GM10847 (cell line): ENCODE measurements around the gene ACTR1A.

Experiments
- POLR2A ChIP-seq: IDR thresholded peaks from 2 replicates; pipeline ENCODE4 v1.6.1; 2011; ENCODE audit not compliant: insufficient read length; ENCODE audit errors: extremely low read depth

Gene ACTR1A

GRCh38 chr10:102450374-102451104 lies 52.0 kb downstream of the ACTR1A start:
- TF ChIP-seq POLR2A = peak; percentile 54

- no peak for TF ChIP-seq POLR2A
Observed at GRCh38 chr10:102450124-102450373, 52.5 kb downstream of the ACTR1A start.

- no peak for TF ChIP-seq POLR2A
Observed at GRCh38 chr10:102449321-102450123, 53.0 kb downstream of the ACTR1A start.

GRCh38 chr10:102444851-102445250 lies 57.7 kb downstream of the ACTR1A start:
- no peak for TF ChIP-seq POLR2A

GRCh38 chr10:102438374-102438773 lies 64.1 kb downstream of the ACTR1A start:
- no peak for TF ChIP-seq POLR2A

GRCh38 chr10:102437515-102437914 lies 65.0 kb downstream of the ACTR1A start:
- no peak for TF ChIP-seq POLR2A

GRCh38 chr10:102436312-102436711 lies 66.2 kb downstream of the ACTR1A start:
- no peak for TF ChIP-seq POLR2A

- TF ChIP-seq POLR2A = peak; percentile 21
Observed at GRCh38 chr10:102435529-102436233, 66.8 kb downstream of the ACTR1A start.

GRCh38 chr10:102435133-102435497 lies 67.4 kb downstream of the ACTR1A start:
- TF ChIP-seq POLR2A = no peak

GRCh38 chr10:102434394-102435132 lies 67.9 kb downstream of the ACTR1A start:
- TF ChIP-seq POLR2A = no peak

GRCh38 chr10:102433619-102434046 lies 68.9 kb downstream of the ACTR1A start:
- no peak for TF ChIP-seq POLR2A

GRCh38 chr10:102432162-102432950 lies 70.2 kb downstream of the ACTR1A start, which contains the start of gene CUEDC2:
Gene CUEDC2 (minus strand): TSS chr10:102432574. CDS start chr10:102425188, 7,386 bp downstream.
- peak; percentile 69 for TF ChIP-seq POLR2A

GRCh38 chr10:102431452-102432124 lies 70.9 kb downstream of the ACTR1A start:
- no peak for TF ChIP-seq POLR2A

GRCh38 chr10:102429468-102429867 lies 73.0 kb downstream of the ACTR1A start:
- TF ChIP-seq POLR2A = no peak
